ENCODE measurements around the gene GRID2IP.

DNA sequence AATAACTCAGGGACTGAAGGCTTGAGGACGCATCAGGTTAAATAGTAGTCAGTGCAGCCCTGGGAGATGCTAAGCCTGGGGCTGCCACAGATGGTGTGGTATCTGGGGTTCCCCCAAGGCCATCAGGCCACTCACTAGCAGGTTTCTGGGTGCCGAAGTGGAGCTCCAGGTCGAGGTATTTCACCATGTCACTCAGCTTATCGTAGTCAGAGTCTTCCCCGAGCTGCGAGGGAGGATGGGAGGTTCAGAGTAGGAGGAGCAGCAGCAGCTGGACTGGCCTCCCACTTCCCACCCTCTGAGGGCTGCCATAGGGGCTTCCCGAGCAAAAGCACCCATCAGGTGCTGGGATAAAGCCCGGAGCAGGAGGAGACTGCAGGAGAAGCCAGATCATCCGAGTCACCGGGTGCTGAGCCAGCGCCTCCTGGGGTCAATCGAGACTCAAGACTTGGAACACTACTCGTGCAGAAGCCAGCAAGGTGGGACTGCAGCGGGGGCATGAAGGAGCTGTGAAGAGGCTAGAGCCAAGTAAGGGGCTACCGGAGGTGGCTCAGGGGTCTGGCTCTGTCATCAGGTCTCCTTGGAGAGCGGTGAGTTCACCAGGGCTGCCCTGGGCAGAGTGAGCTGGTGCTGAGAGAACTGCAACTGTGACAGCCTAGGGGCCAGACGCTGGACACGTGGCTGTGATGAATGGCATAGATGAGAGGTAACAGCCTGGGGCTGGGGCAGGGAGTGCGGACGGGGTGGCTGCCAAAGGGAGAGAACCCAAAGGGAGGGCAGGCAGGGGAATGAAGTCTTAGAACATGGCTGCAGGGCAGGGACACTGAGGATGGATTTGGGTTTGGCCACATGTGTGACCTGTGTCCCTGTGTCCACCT, 45.3 kb downstream of the GRID2IP start:
- no peak for TF ChIP-seq POLR2AphosphoS5 (IDR thresholded peaks at IDR 0.05)
- no peak for TF ChIP-seq POLR2A (IDR thresholded peaks at IDR 0.05)
- TF ChIP-seq, protein P1, sequence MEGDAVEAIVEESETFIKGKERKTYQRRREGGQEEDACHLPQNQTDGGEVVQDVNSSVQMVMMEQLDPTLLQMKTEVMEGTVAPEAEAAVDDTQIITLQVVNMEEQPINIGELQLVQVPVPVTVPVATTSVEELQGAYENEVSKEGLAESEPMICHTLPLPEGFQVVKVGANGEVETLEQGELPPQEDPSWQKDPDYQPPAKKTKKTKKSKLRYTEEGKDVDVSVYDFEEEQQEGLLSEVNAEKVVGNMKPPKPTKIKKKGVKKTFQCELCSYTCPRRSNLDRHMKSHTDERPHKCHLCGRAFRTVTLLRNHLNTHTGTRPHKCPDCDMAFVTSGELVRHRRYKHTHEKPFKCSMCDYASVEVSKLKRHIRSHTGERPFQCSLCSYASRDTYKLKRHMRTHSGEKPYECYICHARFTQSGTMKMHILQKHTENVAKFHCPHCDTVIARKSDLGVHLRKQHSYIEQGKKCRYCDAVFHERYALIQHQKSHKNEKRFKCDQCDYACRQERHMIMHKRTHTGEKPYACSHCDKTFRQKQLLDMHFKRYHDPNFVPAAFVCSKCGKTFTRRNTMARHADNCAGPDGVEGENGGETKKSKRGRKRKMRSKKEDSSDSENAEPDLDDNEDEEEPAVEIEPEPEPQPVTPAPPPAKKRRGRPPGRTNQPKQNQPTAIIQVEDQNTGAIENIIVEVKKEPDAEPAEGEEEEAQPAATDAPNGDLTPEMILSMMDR (IDR thresholded peaks at IDR 0.05): no peak

All from prostate gland (tissue), 2 donors.